Spleen (tissue), 11 donors: ENCODE data around the gene SELENOM. TPM values are rescaled to one million over a fixed set of nuclear protein-coding genes. Genes with fewer than 3 reads are reported as not detected.

Source experiments
- DNase-seq: peaks from one replicate; pipeline ENCODE4 v3.0.0-alpha.2; 2020
- H3K27ac ChIP-seq, 8 donors: fragments of 200-600 bp; sonication (generic) in 7 of 8; 1 replicate in 4 of 8; 2 replicates in 4 of 8; pipeline versions ENCODE4 v1.5.0 to v1.8.0; 2016 to 2021; ENCODE audit warnings: inconsistent platforms in 4 of 8, mild to moderate bottlenecking in 4 of 8, moderate library complexity in 1 of 8
- H3K27me3 ChIP-seq, 7 donors: fragments of 200-600 bp; sonication (generic) in 6 of 7; replicated peaks in 1 of 7; 1 replicate in 4 of 7; 2 replicates in 3 of 7; pipeline versions ENCODE4 v1.5.0 to v1.8.0; 2016 to 2021; ENCODE audit warnings: inconsistent platforms in 3 of 7, mild to moderate bottlenecking in 1 of 7
- H3K36me3 ChIP-seq, 6 donors: fragments of 200-600 bp; sonication (generic) in 5 of 6; 1 replicate in 4 of 6; 2 replicates in 2 of 6; pipeline versions ENCODE4 v1.5.0 to v1.8.0; 2016 to 2021; ENCODE audit warnings: inconsistent platforms in 2 of 6
- H3K4me1 ChIP-seq, 6 donors: fragments of 200-600 bp; sonication (generic) in 5 of 6; 1 replicate in 3 of 6; 2 replicates in 3 of 6; pipeline versions ENCODE4 v1.5.0 to v1.8.0; 2016 to 2021; ENCODE audit warnings: inconsistent platforms in 3 of 6
- H3K4me3 ChIP-seq, 8 donors: fragments of 200-600 bp; sonication (generic) in 7 of 8; 1 replicate in 4 of 8; 2 replicates in 4 of 8; pipeline versions ENCODE4 v1.5.0 to v1.8.0; 2016 to 2021; ENCODE audit warnings: inconsistent platforms in 4 of 8, mild to moderate bottlenecking in 4 of 8, moderate library complexity in 2 of 8
- H3K9me3 ChIP-seq, 8 donors: fragments of 200-600 bp; sonication (generic) in 7 of 8; 1 replicate in 4 of 8; 2 replicates in 4 of 8; pipeline versions ENCODE4 v1.5.0 to v1.8.0; 2016 to 2021; ENCODE audit warnings: inconsistent platforms in 4 of 8
- POLR2A ChIP-seq, 3 donors: fragments of 450-650 bp; IDR thresholded peaks; one replicate each; pipeline ENCODE4 v1.5.1; 2017; ENCODE audit warnings: antibody characterized with exemption in 3 of 3, mild to moderate bottlenecking in 1 of 3
- POLR2AphosphoS5 ChIP-seq, 3 donors: sonication (generic); formaldehyde crosslinking; IDR thresholded peaks; one replicate each; pipeline ENCODE4 v1.5.1; 2017; ENCODE audit warnings: antibody characterized with exemption in 3 of 3
- WGBS, 5 donors: extraction: QIAGEN DNeasy Blood & Tissue Kit in 3 of 5; methylation state at CpG; one replicate each; pipeline versions ENCODE4 v1.1.5 to v1.1.7; 2013 to 2018; 5-methylcytosine and 5-hydroxymethylcytosine counted together
- intact Hi-C: fragments of 100-400 bp; cut with DNase I; formaldehyde crosslinking; loops from one replicate; pipeline ENCODE4 v1.15.0; 2023; ENCODE audit warnings: low total_unique reads
- polyA plus RNA-seq, 3 donors: library from polyadenylated mRNA; stranded (reverse); fragments of 200-250 nt; gene quantifications; one replicate each; pipeline ENCODE4 v1.2.1, GENCODE V29; 2013
- total RNA-seq, 7 donors: library from RNA; depleted of rRNA in 3 of 7; stranded (reverse); fragments of >200 nt in 3 of 7; fragmentation: NEBNext Ultra II Directional in 4 of 7; extraction: Animal tissue kit (Norgen Biotek cat#: 25700) in 4 of 7; gene quantifications; one replicate each; pipeline versions ENCODE4 v1.1.0 to v1.2.1, GENCODE V29; 2016 to 2021
- TF ChIP-seq, protein P1 (sequence below), 11 experiments: fragments of 200-600 bp in 7 of 11; fragments of 450-650 bp in 4 of 11; sonication (generic) in 4 of 11; IDR thresholded peaks in 8 of 11; conservative IDR thresholded peaks in 3 of 11; 1 replicate in 7 of 11; 2 replicates in 4 of 11; pipeline versions ENCODE4 v1.4.0 to v1.8.0; 2016 to 2021; ENCODE audit warnings: antibody characterized with exemption in 11 of 11, inconsistent platforms in 4 of 11, mild to moderate bottlenecking in 1 of 11
- donor health status: healthy with polysubstance abuse.
- donor health status: DM: no; HTN: no; CAD: no; lungs with moderate emphysema.
- donor health status: DM: no; HTN: no; CAD: no.
- donor health status: Bipolar disorder and iron deficiency.
- donor health status: healthy.
- donor health status: DM: no; HTN: no; CAD: no.
- donor health status: DM: yes; HTN: yes; CAD: no.

SELENOM gene
- total and polyA plus RNA-seq, 10 donors = 47.0 to 151 (median 70.3) TPM

DNA sequence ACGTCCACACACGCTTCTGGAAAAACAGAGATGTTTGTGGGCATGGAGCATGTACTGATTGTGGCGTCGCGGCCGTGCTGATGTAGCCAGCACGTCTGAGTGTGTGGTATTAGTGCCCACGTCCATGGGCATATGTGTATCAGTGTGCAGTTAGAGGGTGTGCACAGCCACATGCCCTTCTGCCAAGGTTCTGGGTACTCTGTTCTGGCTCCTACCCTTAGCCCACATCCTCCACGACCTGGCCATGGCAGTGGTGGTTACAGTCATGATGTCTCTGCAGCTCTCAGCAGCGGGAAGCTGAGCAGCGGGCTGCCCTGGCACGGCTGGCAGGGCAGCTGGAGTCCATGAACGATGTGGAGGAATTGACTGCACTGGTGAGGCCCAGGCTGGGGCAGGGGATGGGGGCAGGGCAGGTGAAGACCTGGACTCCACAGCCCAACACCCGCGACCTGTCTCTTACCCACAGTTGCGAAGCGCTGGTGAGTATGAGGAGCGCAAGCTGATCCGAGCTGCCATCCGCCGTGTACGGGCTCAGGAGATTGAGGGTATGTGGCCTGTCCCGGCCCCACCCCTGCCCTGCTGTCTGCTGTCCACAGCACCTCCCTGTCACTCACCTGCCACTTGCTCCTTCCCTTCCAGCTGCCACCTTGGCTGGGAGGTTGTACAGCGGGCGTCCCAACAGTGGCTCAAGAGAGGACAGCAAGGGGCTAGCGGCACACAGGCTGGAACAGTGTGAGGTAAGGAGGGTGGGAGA, 19.0 kb downstream of the SELENOM start:
- no peaks in the 10 kb centered on the region for H3K9me3 ChIP-seq
- H3K4me1 ChIP-seq = peaks cover 11 to 89% (median 57%) of the 10 kb centered on the region in 6 donors
- no peaks in the 10 kb centered on the region for H3K27me3 ChIP-seq
- H3K4me3 ChIP-seq = no peak overlapping the region
- peak overlapping the region in 4 of 8 donors; percentile 40 to 96 (median 64) for H3K27ac ChIP-seq
- 87 to 97% (median 93%) methylated on average over 18 to 26 of the region's 26 CpGs for WGBS, 5 donors
- peaks cover 0 to 80% (median 45%) of the 10 kb centered on the region in 6 donors for H3K36me3 ChIP-seq
- TF ChIP-seq POLR2AphosphoS5 (IDR thresholded peaks at IDR 0.05) (peak in 2 of 3 donors; percentile 3 to 14), POLR2A (IDR thresholded peaks at IDR 0.05) (no peak)
- TF ChIP-seq, protein P1, sequence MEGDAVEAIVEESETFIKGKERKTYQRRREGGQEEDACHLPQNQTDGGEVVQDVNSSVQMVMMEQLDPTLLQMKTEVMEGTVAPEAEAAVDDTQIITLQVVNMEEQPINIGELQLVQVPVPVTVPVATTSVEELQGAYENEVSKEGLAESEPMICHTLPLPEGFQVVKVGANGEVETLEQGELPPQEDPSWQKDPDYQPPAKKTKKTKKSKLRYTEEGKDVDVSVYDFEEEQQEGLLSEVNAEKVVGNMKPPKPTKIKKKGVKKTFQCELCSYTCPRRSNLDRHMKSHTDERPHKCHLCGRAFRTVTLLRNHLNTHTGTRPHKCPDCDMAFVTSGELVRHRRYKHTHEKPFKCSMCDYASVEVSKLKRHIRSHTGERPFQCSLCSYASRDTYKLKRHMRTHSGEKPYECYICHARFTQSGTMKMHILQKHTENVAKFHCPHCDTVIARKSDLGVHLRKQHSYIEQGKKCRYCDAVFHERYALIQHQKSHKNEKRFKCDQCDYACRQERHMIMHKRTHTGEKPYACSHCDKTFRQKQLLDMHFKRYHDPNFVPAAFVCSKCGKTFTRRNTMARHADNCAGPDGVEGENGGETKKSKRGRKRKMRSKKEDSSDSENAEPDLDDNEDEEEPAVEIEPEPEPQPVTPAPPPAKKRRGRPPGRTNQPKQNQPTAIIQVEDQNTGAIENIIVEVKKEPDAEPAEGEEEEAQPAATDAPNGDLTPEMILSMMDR (IDR thresholded peaks at IDR 0.05 in 8 of 11, conservative IDR thresholded peaks at IDR 0.05 in 3 of 11) = no peak
- intact Hi-C loops = loop anchor here (5.0 kb wide), 1 partner anchor 141 kb away; no protein-coding TSS in a partner anchor
- no peak for DNase-seq

DNA sequence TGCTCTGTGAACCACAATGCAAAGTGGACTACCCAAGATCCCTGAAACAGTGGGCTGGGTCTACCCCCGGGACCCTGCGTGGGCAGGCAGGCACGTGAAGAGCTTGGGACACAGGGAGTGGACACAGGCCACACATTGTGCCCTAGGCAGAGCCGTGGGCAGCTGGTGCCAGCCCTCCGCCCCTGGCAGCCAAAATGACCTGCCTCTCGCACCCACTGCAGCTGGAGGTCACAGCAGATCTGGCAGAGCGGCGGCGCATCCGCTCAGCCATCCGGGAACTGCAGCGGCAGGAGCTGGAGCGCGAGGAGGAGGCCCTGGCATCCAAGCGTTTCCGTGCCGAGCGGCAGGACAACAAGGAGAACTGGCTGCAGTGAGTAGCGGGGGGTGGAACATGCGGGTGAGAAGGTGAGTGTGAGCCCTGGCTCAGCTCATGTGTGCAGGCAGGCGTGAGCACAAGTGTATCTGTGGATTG, 19.6 kb downstream of the SELENOM start:
- 94 to 97% (median 95%) methylated on average over 19 to 21 of the region's 21 CpGs for WGBS, 5 donors
- peaks cover 0 to 75% (median 41%) of the 10 kb centered on the region in 6 donors for H3K36me3 ChIP-seq
- peak overlapping the region in 1 of 8 donors; percentile 86 for H3K4me3 ChIP-seq
- peaks cover 12 to 92% (median 64%) of the 10 kb centered on the region in 6 donors for H3K4me1 ChIP-seq
- TF ChIP-seq POLR2AphosphoS5 (IDR thresholded peaks at IDR 0.05) (peak in 2 of 3 donors; percentile 27 to 32), POLR2A (IDR thresholded peaks at IDR 0.05) (no peak)
- TF ChIP-seq, protein P1 (IDR thresholded peaks at IDR 0.05 in 8 of 11, conservative IDR thresholded peaks at IDR 0.05 in 3 of 11) = no peak
- peak overlapping the region in 3 of 8 donors; percentile 92 to 96 (median 93) for H3K27ac ChIP-seq
- H3K27me3 ChIP-seq = no peaks in the 10 kb centered on the region
- no peaks in the 10 kb centered on the region for H3K9me3 ChIP-seq
- no peak for DNase-seq
- intact Hi-C loops = loop anchor here (5.0 kb wide), 1 partner anchor 140 kb away; no protein-coding TSS in a partner anchor

DNA sequence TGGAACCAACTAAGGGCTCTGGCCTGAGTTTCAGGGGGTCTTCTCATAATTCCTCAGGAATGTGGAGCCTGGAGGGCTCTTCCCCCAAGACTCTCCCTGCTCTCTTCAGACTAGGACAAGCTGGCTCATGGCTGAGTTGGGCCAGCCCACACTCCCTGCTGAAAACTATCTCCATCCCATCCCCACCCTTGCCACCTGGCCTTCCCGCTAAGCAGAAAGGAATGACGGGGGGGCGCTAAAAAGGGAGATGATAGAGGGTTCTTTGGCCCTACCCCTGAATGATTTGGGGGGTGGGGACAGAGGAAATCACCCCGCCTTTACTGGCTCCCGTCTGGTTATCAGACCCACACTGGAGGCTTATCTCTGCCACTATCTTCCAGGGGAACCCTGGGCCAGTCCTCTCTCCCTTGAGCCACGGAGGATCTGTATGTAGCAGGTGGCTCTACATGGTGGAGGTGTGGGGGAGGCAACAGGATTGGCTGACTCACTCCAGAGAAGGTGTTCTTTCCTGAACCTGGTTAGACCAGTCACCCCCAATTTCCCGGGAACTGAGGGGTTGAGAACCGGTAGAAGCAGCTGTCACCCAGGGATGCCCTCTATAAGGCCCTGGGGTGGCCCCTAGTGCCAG, 20.6 kb downstream of the SELENOM start:
- no peak for TF ChIP-seq POLR2AphosphoS5 (IDR thresholded peaks at IDR 0.05)
- TF ChIP-seq, protein P1 (IDR thresholded peaks at IDR 0.05 in 8 of 11, conservative IDR thresholded peaks at IDR 0.05 in 3 of 11) = no peak
- TF ChIP-seq POLR2A (IDR thresholded peaks at IDR 0.05) = no peak
- Histone ChIP-seq H3K27ac (peak overlapping the region in 3 of 8 donors; percentile 92 to 96 (median 93)), H3K4me3 (peak overlapping the region in 1 of 8 donors; percentile 86), H3K27me3 (no peaks in the 10 kb centered on the region), H3K4me1 (peaks cover 12 to 95% (median 73%) of the 10 kb centered on the region in 6 donors), H3K36me3 (peaks cover 0 to 66% (median 33%) of the 10 kb centered on the region in 6 donors), H3K9me3 (no peaks in the 10 kb centered on the region)
- 76 to 94% (median 82%) methylated on average over 6 to 8 of the region's 8 CpGs for WGBS, 5 donors
- no peak for DNase-seq
- intact Hi-C loops = loop anchor here (5.0 kb wide), 1 partner anchor 140 kb away; no protein-coding TSS in a partner anchor
